GM18951 (cell line): ENCODE data around the gene IDH2.

ENCODE experiments used
- POLR2A ChIP-seq: IDR thresholded peaks from 4 replicates; pipeline ENCODE4 v1.6.1; 2011; ENCODE audit warnings: mild to moderate bottlenecking; ENCODE audit not compliant: insufficient read length, insufficient read depth; ENCODE audit errors: extremely low read depth
- in situ Hi-C: fragments of 300-500 bp; cut with MboI; formaldehyde crosslinking; loops from one replicate; pipeline ENCODE4 v1.12.0; 2022; ENCODE audit warnings: low sequenced_read_pairs, mixed read lengths, inconsistent platforms; ENCODE audit not compliant: unreplicated experiment

Gene IDH2

DNA sequence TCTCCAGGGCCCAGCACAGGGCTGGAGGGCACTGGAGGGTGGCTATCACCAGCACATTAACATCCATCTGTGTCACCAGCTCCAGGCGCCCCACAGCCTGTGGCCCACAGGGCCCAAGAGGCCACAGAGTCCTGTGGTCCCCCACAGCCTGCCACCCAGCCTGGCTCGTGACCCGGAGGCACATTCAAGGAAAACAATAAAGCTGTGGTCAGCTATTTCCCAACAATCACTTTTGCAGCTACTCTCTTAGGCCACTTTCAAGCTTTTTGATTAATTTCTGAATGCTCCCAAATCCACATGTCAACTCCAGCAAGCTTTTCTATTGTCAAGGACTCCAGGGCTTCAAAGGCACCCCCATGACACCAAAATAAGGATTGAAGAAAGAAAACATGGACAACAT, 16.7 kb downstream of the IDH2 start:
- no peak for TF ChIP-seq POLR2A
- in situ Hi-C loops, result loop anchor here (10.0 kb wide), 1 partner anchor 331 kb away; the partner anchor contains the start of gene MESP1

DNA sequence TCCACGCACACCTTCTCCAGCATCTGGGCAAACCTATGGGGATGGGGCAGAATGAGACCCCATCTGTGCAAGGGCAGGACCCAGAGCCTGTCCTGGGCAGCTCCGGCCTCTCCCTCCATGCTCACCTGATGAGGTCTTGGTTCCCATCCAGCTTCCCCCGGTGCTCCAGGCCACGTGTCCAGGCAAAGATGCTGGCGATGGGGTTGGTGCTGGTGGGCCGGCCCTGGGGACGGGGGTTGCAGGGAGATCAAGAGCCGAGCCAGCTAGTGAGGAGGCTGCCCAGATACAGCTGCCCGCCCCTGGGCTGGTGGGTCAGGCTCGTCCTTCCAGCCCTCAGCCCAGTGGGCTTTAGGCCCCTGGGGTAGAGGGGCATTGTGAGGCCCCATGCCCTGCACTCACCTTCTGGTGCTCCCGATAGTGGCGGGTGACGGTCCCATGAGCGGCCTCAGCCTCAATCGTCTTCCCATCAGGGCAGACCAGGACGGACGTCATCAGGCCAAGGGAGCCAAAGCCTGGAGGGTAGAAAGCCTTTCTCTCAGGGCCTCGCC, 17.3 kb downstream of the IDH2 start:
- TF ChIP-seq POLR2A, result no peak
- in situ Hi-C loops, result loop anchor here (10.0 kb wide), 1 partner anchor 330 kb away; the partner anchor contains the start of gene MESP1

DNA sequence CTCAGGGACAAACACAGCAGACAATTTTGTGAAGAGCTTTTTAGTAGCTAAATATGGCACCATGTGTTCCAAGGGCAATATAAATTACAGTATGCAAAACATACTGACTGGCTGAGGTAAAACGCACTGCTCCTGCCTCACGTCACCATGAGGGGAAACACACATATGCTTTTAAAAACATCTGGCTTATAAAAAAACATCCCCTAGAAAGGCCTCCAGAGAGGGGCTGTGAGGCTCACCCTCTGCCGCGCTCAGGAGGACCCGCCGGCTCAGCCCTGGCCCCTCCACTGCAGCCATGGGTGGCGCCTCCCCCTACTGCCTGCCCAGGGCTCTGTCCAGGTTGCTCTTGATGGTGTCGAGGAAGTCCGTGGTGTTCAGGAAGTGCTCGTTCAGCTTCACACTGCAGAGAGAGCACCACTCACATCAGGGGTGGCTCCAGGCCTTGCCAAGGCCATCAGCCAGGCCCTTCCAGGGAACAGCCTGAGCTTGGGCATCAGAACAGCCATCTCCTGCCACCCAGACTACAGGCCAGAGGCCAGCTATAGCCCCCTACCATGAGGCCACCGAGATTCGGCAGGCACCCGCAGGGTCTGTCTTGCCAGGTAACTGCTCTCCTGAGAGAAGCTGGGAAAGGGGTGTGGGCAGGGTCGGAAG, 18.2 kb downstream of the IDH2 start:
- no peak for TF ChIP-seq POLR2A
- in situ Hi-C loops, result loop anchor here (10.0 kb wide), 1 partner anchor 329 kb away; the partner anchor contains the start of gene MESP1

DNA sequence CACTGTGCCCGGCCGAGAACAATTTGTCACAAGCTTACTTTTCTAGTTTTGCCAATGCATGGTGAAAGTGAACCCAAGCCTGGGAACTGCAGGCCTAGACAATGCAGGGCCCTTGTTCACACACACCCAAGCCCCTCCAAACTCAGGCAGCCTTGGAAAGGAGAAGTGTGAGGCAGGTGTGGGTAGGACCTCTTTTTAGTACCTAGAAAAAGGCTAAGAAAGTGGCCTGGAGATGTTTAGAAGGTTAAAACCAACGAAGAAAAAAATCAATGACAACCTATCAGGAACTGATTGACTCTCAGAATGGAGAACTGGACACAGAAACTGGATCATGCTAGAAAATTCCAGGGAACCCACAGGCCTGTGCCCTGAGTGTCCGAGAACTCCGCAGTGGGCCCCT, 18.8 kb downstream of the IDH2 start:
- no peak for TF ChIP-seq POLR2A
- in situ Hi-C loops, result loop anchor here (10.0 kb wide), 1 partner anchor 329 kb away; the partner anchor contains the start of gene MESP1

DNA sequence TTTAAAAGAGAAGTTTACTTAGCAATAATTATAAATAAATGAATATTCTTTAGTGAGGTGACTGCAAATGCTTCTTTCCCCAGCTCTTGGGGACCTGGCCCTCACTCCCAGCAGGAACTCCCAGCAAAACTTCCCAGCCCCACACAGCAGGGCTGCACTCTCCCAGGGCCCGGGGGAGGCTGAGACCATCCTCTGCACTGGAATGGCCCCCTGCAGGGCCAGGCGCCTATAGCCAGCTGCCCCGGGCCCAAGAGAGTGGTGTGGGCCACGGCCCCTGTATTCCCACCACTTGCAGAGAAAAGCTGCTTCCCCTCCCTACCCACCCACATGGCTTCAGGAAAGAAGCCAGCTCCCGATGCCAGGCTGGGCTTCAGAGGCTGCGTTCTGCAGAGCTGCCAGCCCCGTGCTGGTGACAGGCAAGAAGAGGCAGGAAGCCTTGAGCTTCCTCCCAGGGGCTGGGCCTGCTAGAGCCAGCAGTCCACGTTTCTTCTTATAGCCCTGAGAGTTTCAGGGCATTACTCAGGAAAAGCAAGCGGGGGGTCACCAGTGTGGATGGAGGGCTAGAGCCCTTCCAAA, 20.0 kb downstream of the IDH2 start:
- in situ Hi-C loops, result loop anchor here (10.0 kb wide), 1 partner anchor 327 kb away; the partner anchor contains the start of gene MESP1
- no peak for TF ChIP-seq POLR2A

DNA sequence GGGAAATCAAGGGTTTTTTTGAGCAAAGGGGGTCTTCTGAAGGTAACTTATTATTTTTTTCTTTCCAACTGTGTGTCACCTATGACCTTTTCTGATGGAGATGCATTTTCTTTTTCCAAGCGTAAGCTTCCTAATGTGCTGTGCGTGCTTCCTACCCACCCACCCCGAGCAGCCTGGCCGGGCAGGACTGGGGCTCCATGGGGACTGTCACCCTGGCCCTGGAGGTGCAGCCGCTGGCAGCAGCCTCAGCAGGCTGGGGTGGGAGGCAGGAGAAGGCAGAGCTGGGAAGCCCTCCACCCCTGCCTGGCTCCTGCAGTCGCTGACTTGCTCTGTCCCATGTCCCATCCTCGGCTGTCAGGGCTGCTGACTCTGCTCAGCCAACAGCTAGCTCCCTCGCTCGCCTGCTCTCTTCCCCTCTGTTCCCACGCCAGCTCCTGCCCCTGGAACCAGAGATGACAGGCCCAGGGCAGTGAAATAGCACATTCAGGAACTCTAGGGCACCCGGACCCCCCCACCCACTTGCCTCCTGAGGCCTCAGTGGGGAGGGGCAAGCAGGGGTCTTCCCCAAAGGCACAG, 21.4 kb downstream of the IDH2 start:
- in situ Hi-C loops, result loop anchor here (10.0 kb wide), 1 partner anchor 326 kb away; the partner anchor contains the start of gene MESP1

DNA sequence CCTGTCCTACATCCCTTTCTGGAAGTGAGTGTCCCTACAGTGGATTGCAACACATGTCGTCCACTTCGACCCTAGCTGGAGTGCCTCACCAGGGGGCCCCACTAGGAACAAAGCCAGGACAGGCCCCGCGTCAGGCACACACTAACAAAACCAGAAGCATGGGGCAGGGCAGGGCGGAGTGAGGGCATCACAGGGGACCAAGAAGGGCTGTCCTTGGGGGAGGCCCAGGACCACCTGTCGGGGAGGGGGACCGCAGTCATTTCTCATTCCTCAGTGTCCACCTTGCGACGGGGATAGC, 21.9 kb downstream of the IDH2 start:
- TF ChIP-seq POLR2A, result no peak
- in situ Hi-C loops, result loop anchor here (10.0 kb wide), 1 partner anchor 326 kb away; the partner anchor contains the start of gene MESP1

More for the DNA sequence above, 21.4 kb downstream of the IDH2 start:
- TF ChIP-seq POLR2A, result no peak

DNA sequence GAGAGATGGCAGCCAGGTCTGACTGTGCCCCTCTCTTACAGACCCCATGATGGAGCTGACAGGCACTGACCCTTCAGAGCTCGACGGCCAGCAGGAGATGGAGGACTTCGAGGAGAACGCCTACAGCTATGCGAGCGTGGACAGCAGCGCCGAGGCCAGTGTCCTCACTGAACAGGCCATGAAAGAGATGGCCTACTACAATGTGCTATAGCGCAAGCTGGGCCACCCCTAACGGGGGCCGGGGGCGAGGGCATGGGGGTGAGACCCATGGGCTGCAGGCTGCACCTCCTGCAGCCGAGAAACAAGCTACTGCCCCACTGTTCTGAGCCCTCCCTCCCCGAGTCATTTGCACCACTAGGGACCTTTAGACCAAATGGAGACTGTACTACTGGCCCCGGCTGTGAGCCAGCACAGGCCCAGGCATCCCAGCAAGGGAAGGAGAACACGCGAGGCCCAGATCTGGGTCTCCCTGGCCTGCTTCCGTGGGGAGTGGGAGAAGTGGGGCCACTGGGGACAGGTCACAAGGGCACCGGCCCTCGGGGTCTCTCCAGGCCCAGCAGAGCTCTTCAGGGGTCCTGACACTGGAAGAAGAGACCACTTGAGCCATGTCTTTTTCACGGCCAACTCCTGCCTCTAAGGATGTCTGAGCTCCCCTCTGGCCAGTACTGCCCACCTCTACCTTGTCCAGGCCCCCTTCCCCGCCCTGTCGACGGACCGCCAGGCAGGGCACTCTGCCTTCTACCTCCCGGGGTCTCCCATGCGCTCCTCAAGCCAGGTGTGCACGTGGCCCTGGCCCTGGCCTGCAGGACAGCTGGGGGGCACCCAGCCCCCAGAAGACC, 22.4 kb downstream of the IDH2 start:
- in situ Hi-C loops, result loop anchor here (5.0 to 10.0 kb wide), 2 partner anchors 183 to 325 kb away; partner anchors contain the start of gene MESP1
- no peak for TF ChIP-seq POLR2A

DNA sequence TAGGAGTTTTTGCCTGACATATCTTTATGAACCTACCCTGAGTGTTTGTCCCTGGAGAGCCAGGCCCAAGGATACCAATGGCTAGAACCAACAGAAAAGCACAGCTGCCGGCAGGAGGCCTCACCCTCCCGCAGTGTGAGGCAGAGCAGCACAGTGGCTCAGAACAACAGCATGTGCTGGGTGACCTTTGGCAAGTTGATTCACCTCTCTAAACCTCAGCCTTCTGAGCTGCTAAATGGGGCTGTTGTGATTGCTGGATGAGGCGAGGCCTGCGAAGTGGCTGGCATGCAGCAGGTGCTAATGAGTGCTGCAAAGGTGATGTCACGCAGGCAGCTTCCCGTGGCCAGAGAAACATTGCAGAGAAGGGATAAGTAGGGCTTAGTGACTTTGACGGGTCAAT, 23.3 kb downstream of the IDH2 start:
- in situ Hi-C loops, result loop anchor here (5.0 kb wide), 1 partner anchor 182 kb away; no protein-coding TSS in a partner anchor

DNA sequence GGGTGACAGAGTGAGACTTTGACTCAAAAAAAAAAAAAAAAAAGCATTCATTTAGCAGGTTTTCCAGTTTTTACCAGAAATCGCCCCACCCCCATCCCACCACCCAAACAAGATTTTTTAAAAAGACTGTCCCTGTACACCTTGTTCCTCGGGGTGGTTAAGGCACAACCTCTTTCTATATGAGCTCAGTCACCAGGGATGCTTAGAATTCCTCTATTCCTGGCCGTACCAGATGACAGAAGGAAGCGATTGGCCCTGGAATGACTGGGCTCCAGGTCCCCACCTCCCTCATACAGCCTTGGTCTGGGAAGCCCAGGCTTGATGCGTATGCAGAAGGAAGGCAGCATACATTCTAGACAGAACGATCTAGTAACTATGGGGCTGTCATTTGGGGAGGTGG, 25.6 kb downstream of the IDH2 start:
- in situ Hi-C loops, result loop anchor here (5.0 kb wide), 1 partner anchor 179 kb away; no protein-coding TSS in a partner anchor
- no peak for TF ChIP-seq POLR2A

More for the DNA sequence above, 23.3 kb downstream of the IDH2 start:
- no peak for TF ChIP-seq POLR2A

DNA sequence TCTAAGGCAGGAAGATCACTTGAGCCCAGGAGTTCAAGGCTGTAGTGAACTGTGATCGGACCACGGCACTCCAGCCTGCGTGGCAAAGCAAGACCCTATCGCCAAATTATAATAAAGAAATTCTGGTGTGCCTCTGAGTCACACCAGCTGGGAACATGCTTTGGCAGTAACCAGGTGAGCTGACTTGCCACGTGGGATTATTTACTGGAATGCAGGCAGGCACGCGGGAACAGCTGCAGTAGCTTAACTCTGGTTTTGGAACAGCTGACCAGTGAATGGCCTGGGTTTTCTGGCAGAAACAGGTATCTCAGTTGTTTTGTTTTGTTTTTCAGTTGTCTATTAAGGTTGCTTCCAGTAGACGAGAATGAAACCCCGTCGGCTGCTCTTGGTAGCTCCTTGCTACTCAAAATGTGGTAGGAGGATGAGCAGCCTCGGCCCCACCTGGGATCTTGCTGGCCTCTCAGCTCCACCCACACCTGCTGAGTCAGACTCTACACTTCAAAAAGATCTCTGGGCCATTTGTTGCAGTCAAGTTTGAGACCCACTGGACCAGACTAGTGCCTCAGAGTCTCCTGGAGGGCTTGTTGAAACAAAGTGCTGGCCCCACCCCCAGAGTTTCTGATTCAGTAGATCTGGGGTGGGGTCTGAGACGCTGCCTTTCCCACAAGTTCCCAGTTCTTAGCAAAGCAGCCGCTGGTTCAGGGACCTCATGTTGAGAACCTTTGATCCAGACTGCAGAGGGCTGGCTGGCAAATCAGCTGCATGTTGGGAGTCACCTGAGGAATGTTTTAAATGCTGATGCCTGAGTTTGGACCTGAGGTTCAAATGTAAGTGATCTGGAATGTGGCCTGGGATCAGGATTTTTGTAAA, 26.6 kb downstream of the IDH2 start:
- in situ Hi-C loops, result loop anchor here (5.0 kb wide), 1 partner anchor 178 kb away; no protein-coding TSS in a partner anchor
- no peak for TF ChIP-seq POLR2A
